GM19023 (cell line): ENCODE data around the gene MARF1.
"Not testable (repeated sequence)": the region's sequence is repeated elsewhere in the genome, so short reads cannot be mapped to it uniquely, and the experiment has no call there.

Experiments used
- ATAC-seq: cut with Tn5 transposase; IDR thresholded peaks from one replicate; pipeline ENCODE4 v1.9.1; 2021; ENCODE audit warnings: mild to moderate bottlenecking, moderate library complexity; ENCODE audit not compliant: unreplicated experiment

Gene MARF1

DNA sequence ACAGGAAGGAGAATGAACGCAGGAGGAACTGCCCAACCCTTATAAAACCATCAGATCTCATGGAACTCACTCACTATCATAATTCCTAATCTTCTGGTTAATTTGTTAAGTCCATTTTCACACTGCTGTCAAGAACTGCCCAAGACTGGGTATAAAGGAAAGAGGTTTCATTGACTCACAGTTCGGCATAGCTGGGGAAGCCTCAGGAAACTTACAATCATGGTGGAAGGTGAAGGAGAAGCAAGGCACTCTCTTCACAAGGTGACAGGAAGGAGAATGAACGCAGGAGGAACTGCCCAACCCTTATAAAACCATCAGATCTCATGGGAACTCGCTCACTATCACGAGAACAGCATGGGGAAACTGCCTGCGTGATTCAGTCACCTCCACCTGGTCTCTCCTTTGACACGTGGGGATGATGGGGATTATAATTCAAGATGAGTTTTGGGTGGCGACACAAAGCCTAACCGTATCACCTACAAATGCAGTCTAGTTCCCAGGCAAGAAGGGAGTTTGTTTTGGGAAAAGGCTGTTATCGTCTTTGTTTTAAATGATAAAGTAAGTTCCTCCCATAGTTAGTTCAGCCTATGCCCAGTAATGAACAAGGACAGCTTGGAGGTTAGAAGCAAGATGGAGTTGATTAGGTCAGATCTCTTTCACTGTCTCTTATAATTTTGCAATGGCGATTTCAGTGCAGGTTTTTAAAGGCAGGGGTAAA, 68.9 kb downstream of the MARF1 start:
- not testable (repeated sequence) for ATAC-seq

DNA sequence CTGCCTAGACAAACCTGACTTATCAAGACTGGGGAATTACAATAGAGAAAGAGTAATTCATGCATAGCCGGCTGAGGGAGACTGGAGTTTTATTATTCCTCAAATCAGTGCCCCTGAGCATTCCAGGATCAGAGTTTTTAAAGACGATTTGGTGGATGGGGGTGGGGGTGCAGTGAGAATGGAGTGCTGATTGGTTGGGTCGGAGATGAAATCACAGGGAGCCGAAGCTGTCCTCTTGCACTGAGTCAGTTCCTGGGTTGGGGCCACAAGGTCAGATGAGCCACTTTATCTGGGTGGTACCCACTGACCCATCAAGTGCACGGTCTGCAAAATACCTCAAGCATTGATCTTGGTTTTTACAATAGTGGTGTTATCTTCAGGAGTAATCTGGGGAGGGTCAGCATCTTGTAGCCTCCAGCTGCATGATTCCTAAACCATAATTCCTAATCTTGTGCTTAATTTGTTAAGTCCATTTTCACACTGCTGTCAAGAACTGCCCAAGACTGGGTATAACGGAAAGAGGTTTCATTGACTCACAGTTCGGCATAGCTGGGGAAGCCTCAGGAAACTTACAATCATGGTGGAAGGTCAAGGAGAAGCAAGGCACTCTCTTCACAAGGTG, 69.6 kb downstream of the MARF1 start:
- ATAC-seq: no peak

DNA sequence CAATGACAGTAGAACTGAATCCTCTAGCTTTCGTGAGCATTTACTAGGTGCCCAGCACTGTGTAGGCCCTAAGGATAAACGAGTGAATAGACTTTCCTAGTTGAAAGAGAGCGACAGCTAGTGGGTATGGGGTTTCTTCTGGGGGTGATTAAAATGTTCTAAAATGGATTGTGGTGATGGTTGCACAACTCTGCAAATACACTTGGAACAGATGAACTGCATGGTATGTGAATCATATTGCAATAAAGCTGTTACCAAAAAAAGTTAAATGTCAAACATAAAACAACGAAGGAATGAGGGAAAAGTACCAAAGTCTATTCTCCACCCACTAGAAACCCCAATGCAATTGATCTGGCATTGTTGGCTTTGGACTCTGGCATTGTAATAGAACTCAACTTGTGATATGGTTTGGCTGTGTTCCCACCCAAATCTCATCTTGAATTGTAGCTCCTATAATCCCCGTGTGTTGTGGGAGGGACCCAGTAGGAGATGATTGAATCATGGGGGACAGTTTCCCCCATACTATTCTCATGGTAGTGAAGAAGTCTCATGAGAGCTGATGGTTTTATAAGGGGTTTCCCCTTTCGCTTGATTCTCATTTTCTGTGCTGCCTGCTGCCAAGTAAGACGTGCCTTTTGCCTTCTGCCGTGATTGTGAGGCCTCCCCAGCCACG, 70.5 kb downstream of the MARF1 start:
- ATAC-seq: no peak

DNA sequence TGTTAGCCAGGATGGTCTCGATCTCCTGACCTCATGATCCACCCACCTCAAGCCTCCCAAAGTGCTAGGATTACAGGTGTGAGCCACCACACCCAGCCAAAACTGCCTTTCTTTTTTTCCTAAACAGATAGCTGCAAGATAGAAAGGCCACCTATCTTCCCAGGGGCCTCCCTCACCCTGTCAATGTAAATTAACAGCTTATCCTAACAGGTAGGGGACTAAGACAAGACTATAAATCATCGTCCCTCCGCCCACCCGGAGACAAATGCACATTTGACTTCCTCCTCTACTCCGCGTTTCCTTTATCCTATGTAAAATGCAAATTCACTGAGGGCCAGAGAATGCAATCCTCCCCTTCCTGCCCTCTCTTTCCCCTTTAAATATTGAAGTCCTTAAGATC, 71.4 kb downstream of the MARF1 start:
- ATAC-seq: no peak

DNA sequence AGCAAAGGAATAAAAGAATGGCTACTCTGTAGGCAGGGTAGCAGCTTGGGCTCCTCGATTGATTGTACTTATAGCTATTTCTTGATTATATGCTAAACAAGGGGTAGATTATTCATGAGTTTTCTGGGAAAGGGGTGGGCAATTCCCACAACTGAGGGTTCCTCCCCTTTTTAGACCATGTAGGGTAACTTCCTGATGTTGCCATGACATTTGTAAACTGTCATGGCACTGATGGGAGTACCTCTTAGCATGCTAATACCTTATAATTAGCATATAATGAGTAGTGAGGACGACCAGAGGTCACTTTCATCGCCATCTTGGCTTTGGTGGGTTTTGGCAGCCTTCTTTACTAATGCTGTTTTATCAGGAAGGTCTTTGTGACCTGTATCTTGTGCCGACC, 72.3 kb downstream of the MARF1 start:
- not testable (repeated sequence) for ATAC-seq

DNA sequence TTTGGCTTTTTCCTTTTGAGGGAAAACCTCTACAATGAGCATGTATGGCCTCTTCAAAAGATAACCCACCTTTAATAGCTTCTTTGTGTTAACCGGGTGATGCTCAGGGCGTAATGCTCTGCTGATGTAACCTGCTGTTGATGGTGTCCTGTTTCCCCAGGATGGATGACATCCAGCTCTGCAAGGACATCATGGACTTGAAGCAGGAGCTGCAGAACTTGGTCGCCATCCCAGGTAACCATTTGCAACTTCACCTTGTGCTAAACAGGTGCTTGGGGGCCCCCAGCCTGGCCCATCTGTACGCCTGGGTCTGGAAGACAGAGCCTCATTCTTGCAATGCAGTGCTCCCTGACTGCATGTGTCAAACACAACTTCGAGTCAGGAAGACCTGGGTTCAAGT, 75.1 kb downstream of the MARF1 start:
- no peak for ATAC-seq

DNA sequence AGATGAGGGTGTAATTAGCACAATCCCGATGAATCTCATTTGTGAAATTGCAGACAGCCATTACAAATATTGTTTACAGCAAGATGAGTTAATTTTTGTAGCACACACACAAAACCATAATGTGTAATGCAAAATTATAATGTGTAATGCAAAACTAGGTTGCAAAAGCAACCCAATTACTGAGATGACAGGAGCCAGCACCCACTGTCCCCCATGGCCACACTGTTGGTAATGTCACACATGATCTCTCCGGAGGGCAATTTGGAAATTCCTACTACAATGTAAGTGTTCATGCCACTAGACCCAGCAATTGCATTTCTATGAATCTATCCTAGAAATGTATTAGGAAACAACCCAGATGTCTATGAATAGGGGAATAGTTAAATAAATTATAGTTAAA, 76.9 kb downstream of the MARF1 start:
- no peak for ATAC-seq

DNA sequence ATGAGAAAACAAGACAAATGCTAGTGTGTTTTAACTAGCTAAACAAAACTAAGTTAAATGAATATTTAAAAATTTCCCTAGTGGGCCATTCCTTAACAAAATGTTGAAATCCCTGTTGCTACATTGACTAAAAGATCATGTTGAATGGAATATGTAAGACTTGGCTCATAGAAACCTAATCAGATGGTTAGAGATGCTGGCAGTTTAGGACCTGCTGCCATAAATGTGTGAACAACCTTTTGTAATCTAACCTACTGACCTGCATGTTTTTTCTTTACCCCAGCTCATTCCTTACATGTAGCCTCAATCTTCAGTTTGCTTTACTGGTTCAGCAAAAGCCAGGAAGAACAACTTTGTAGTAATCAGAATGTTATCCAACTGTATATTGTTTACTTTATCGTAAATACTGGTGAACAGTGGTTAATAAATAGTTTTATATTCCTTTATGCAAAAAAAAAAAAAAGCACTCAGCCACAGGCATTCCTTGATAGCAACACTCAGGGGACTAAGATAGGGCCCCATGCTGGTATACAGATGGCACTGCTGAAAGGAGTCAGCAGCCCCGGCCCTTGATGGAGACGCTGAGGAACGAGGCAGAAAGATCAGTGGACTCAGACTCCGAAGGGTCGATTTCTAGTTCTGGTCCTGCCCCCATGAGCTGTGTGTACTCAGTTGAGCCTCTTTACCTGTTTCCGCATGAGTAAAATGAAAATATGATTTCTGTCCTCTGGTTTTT, 78.2 kb downstream of the MARF1 start:
- ATAC-seq: no peak

DNA sequence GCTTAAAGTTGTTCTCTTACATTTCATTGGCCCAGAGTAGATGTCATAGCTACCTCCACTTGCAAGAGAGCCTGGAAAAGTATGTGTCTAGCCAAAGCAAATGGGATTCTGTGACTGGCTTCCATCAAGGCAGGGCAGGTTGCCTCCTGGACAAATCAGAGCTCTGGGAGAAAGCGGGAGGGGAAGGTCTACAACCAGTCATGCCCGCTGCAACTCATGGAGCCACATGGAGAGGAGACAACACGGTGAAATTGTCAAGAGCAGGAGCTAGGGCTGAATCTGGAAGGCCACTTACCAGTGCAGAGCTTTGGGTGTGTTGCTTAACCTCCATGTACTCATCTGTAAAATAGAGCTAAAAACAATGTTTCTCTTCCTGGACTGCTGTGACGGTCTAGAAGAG, 83.8 kb downstream of the MARF1 start:
- no peak for ATAC-seq

DNA sequence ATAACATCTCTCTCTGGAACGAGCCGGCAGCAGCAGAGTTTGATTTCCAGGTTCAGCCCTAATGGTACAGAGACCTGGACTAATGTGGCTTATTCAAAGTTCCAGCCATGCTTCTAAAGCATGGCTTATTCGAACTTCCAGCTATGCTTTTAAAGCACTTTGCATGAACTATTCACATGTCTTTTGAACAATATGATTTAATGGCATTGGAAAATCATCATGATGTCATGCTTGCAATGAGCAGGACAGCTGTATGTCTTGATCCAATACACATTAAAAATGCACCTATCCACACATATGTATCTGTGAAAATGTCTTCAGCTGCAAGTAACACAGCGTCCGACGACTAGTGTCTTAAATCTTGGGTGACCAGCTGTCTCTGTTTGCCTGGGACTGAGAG, 85.7 kb downstream of the MARF1 start:
- no peak for ATAC-seq

DNA sequence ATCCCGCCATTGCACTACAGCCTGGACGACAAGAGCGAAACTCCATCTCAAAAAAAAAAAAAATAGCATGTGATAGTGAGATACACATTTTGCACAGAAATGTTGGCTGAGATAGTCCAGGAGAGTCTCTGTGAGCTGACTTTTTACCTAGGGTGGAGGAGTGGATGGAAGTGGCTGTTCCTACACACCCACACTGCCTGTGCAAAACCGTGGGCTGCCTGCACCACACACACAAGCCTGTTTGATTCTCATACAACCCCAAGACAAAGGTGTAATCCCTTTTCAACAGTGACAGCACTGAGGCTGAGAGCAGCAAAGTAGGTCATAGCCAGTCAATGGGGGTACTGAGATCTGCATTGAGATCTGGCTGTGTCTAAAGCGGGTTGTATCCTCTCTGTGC, 86.8 kb downstream of the MARF1 start:
- no peak for ATAC-seq

DNA sequence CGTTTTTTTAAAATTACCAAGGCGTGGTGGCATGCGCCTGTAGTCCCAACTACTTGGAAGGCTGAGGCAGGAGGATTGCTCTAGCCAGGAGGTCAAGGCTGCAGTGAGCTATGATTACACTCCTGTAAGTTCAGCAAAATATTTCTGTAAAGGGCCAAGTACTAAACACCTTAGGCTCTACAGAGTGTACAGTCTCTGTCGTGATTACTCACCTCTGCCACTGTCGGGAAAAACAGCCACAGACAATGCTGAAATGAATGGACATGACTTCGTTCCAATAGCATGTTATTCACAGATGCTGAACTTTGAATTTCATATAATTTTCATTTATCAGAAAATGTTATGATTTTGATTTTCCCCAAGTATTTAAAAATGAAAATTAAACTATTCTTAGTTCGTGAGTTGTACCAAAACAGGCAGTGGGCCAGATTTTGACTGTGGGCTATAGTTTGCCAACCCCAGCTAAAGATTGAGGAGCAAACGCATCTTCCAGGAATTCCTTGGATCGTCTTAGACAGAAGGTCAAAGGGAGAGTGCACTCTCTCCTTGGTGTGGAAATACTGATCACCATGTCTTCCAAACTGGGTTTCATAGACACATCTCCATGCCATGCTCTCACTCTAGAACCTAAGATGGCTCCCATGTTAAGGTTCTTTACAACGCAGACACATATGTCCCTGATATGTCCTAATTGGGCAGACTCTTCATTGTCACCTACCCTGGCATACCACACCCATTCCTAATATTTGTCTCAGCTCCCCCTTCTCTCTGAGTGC, 89.5 kb downstream of the MARF1 start:
- ATAC-seq: no peak

DNA sequence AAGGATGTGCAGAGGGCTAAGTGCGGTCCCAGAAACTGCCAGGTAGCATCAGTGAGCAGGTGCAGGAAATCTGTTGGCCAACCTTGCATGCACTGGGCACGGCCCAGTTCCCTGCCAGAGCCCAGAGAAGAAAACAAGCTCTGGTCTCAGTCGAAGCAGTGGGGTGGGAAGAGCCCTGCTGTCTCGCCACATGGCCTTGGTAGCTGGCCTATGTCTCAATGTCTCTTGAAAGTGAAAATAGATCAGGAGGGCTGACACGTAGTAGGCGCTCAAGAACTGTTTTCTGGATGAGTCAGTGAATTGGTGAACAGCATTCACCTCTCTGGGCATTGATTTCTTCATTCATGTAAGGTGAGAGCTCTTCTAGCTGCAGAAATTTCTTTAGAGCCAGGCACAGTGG, 90.4 kb downstream of the MARF1 start:
- ATAC-seq: no peak

DNA sequence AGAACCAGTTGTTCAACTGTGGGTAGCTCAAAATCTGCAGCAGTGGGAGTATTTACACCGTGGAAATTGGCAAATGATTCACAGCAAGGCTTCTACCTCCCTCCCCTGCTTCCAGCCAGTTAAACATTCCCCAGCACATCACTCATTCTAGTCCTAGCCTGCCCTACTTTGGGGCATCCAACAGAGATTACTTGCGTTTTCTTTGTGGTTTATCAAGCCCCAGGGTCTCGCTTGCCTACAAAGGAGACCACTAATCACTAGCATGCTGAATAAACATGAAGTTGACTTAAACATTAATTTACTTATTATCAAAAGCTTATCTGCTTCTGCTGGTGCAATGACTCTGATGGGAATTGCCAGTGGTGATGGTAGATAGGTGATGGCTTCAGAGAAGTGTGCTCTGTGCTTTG, 94.5 kb downstream of the MARF1 start:
- ATAC-seq: no peak

DNA sequence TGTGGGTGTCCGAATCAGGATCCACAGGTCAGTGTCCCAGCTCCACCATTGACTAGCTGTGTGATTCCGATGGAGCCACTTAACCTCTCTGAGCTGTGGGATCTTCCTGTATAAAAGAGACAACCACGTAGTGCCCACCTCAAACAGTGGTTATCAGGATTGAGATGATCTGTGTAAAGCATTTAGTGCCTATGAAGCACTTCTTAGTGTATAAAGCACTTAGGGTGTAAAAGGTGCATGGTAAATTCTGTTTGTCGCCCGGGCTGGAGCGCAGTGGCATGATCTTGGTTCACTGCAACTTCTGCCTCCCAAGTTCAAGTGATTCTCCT, 95.2 kb downstream of the MARF1 start:
- ATAC-seq: no peak

DNA sequence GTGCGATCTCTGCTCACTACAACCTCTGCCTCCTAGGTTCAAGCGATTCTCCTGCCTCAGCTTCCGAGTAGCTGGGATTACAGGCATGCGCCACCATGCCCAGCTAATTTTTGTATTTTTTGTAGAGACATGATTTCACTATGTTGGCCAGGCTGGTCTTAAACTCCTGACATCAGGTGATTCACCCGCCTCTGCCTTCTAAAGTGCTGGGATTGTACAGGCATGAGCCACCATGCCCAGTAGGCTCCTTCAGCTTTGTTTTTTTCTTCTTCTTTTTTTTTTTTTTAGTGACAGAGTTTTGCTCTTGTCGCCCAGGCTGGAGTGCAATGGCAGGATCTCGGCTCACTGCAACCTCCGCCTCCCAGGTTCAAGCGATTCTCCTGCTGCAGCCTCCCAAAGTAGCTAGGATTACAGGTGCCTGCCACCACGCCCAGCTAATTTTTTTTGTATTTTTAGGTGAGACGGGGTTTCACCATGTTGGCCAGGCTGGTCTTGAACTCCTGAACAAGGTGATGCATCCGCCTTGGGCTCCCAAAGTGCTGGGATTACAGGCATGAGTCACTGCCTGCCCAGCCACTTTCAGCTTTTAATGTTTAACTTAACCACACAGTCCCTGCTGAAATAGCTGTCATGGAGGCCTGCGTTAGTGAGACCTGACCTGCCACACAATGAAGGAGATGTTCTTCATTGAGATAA, 95.7 kb downstream of the MARF1 start:
- ATAC-seq: not testable (repeated sequence)

DNA sequence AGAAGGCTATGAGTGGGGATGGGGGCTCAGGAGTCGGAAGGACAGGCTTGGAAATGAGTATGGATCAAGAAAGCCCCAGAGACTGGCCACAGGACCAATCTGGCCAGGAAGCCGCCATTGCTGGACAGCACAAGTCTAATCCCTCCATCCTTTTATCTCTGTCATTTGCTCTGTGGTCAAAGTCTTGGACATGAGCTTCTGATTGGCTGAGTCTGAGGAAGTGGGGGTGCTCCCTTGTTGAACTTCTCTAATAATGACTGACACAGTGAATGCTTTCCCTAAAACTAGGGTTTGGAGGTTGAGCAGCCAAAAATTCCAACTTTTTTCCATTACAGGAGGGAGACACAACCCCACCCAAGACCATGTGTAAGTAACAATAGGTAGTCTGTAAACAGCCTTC, 97.4 kb downstream of the MARF1 start:
- ATAC-seq: no peak

DNA sequence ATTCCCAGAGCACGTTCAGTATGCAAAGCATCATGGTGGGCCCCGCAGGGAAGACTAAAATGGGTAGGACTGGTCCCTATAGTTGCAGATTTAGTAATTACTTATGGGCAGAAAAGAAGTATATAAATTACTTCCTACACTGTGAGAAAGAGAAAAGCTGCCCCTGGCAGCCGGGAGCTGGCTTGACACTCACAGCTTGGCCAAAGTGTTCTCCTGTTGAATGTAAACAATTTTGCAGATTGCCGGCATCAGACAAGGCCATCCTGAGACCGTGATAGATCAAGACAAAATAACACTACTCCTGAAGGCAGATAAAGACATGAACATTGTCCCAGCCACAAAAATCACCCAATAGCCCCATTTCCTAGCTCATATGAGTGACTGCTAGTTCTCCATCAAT, 98.5 kb downstream of the MARF1 start:
- ATAC-seq: no peak
